HepG2 (cell line): ENCODE measurements around the gene TRIAP1. TPM values are rescaled to one million over a fixed set of nuclear protein-coding genes. Genes with fewer than 3 reads are reported as not detected.

Source experiments
- KDM5B ChIP-seq: sonication (generic); formaldehyde crosslinking; IDR thresholded peaks from 2 replicates; pipeline ENCODE4 v1.4.0; 2020; ENCODE audit warnings: missing genetic modification reagents, mild to moderate bottlenecking, borderline replicate concordance
- REXO4 ChIP-seq: sonication (generic); formaldehyde crosslinking; IDR thresholded peaks from 2 replicates; pipeline ENCODE4 v1.8.0; 2022; ENCODE audit warnings: missing genetic modification reagents, mild to moderate bottlenecking, borderline replicate concordance
- RFXAP ChIP-seq: sonication (generic); formaldehyde crosslinking; IDR thresholded peaks from 2 replicates; pipeline ENCODE4 v1.4.0; 2020; ENCODE audit warnings: missing genetic modification reagents, borderline replicate concordance
- THAP11 ChIP-seq: IDR thresholded peaks from 2 replicates; pipeline ENCODE4 v1.6.1; 2016; ENCODE audit warnings: missing biosample characterization, missing genetic modification reagents
- ZNF263 ChIP-seq: sonication (generic); formaldehyde crosslinking; IDR thresholded peaks from 2 replicates; pipeline ENCODE4 v1.4.0; 2020; ENCODE audit warnings: missing genetic modification reagents
- ZNF264 ChIP-seq: sonication (generic); formaldehyde crosslinking; IDR thresholded peaks from 2 replicates; pipeline ENCODE4 v1.4.0; 2020; ENCODE audit warnings: missing genetic modification reagents
- ZNF788 ChIP-seq: sonication (generic); formaldehyde crosslinking; IDR thresholded peaks from 2 replicates; pipeline ENCODE4 v1.5.0; 2020; ENCODE audit warnings: mild to moderate bottlenecking, missing genetic modification reagents, borderline replicate concordance
- polyA plus RNA-seq, 8 experiments: library from polyadenylated mRNA; depleted of rRNA in 3 of 8; stranded (reverse) in 7 of 8; unstranded in 1 of 8; fragments of >200 nt; fragmentation: Illumina TruSeq in 4 of 8; extraction: Trizol in 4 of 8; gene quantifications; 2 replicates each; pipeline versions ENCODE4 v1.2.1 to v1.2.3, GENCODE V29; 2011 to 2016; ENCODE audit warnings: low read depth in 4 of 8, missing spikeins in 1 of 8, mixed read lengths in 1 of 8; ENCODE audit not compliant: insufficient read depth in 1 of 8
- total RNA-seq, 5 experiments: library from RNA; depleted of rRNA; stranded (reverse); fragments of >200 nt; fragmentation: Illumina TruSeq; extraction: Trizol; gene quantifications; 2 replicates each; pipeline ENCODE4 v1.2.3, GENCODE V29; 2016; ENCODE audit warnings: low read depth in 1 of 5
- TF ChIP-seq, protein P1 (sequence below): sonication (generic); formaldehyde crosslinking; conservative IDR thresholded peaks from 2 replicates; pipeline ENCODE4 v1.4.0; 2020; ENCODE audit warnings: mild to moderate bottlenecking, missing genetic modification reagents, moderate library complexity
- TF ChIP-seq, protein P2 (sequence below): sonication (generic); formaldehyde crosslinking; IDR thresholded peaks from 2 replicates; pipeline ENCODE4 v1.8.1; 2023; ENCODE audit warnings: missing genetic modification reagents, inconsistent platforms, borderline replicate concordance
- TF ChIP-seq, protein P3 (sequence below), 2 experiments: fragments of 450-650 bp in 1 of 2; sonication (generic) in 1 of 2; formaldehyde crosslinking in 1 of 2; IDR thresholded peaks; 2 replicates each; pipeline versions ENCODE4 v1.6.1 to v1.8.0; 2016 to 2022; ENCODE audit warnings: antibody characterized with exemption in 1 of 2, mild to moderate bottlenecking in 1 of 2, missing genetic modification reagents in 1 of 2

TRIAP1 gene
- total and polyA plus RNA-seq, 2 of the 13 experiments (the other 11 are each of a cell fraction or from before 2014, with no cell fraction given), result 55.0 to 117 TPM

DNA sequence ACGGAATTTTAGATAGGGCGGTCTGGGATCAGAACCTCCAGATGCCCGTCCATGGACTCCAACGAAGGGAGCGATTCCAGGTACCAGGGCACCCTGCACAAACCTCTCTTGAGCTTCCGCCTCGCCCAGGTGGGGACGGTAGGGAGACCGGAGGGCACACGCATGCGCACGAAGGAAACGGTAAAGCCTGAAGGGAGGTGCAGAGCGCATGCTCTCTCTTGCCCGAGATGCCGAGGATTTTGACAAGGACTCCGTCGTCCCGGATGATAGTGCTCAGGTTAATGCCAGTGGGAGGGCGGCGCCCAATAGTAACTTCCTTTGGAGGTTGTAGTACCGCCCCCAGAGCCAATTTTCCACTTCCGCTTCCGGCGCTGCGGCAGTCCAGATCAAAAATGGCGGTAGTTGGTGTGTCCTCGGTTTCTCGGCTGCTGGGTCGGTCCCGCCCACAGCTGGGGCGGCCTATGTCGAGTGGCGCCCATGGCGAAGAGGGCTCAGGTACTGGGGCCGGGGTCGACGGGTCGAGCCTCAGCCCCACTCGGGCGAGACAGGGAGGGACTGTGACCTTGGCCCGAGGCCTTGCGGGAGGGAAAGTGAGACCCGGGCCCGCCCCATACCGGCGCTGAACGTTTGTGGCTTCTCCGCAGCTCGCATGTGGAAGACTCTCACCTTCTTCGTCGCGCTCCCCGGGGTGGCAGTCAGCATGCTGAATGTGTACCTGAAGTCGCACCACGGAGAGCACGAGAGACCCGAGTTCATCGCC lies 8.3 kb downstream of the TRIAP1 start, which contains the start of gene COX6A1 (continued):
- TF ChIP-seq, protein P1, sequence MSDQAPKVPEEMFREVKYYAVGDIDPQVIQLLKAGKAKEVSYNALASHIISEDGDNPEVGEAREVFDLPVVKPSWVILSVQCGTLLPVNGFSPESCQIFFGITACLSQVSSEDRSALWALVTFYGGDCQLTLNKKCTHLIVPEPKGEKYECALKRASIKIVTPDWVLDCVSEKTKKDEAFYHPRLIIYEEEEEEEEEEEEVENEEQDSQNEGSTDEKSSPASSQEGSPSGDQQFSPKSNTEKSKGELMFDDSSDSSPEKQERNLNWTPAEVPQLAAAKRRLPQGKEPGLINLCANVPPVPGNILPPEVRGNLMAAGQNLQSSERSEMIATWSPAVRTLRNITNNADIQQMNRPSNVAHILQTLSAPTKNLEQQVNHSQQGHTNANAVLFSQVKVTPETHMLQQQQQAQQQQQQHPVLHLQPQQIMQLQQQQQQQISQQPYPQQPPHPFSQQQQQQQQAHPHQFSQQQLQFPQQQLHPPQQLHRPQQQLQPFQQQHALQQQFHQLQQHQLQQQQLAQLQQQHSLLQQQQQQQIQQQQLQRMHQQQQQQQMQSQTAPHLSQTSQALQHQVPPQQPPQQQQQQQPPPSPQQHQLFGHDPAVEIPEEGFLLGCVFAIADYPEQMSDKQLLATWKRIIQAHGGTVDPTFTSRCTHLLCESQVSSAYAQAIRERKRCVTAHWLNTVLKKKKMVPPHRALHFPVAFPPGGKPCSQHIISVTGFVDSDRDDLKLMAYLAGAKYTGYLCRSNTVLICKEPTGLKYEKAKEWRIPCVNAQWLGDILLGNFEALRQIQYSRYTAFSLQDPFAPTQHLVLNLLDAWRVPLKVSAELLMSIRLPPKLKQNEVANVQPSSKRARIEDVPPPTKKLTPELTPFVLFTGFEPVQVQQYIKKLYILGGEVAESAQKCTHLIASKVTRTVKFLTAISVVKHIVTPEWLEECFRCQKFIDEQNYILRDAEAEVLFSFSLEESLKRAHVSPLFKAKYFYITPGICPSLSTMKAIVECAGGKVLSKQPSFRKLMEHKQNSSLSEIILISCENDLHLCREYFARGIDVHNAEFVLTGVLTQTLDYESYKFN (CRISPR knock-in tag), result peak; percentile 59
- TF ChIP-seq RFXAP (CRISPR knock-in tag) (peak; percentile 68; the same call in 1 of the 2 replicates), ZNF788 (peak; percentile 33; the same call in 1 of the 2 replicates), ZNF264 (CRISPR knock-in tag) (peak; percentile 47; the same call in 1 of the 2 replicates), THAP11 (CRISPR knock-in tag) (peak; percentile 91), REXO4 (CRISPR knock-in tag) (no peak), KDM5B (CRISPR knock-in tag) (peak; percentile 73), ZNF263 (peak; percentile 89)
- TF ChIP-seq, protein P2, sequence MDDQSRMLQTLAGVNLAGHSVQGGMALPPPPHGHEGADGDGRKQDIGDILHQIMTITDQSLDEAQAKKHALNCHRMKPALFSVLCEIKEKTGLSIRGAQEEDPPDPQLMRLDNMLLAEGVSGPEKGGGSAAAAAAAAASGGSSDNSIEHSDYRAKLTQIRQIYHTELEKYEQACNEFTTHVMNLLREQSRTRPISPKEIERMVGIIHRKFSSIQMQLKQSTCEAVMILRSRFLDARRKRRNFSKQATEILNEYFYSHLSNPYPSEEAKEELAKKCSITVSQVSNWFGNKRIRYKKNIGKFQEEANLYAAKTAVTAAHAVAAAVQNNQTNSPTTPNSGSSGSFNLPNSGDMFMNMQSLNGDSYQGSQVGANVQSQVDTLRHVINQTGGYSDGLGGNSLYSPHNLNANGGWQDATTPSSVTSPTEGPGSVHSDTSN (CRISPR knock-in tag), result no peak
- TF ChIP-seq, protein P3, sequence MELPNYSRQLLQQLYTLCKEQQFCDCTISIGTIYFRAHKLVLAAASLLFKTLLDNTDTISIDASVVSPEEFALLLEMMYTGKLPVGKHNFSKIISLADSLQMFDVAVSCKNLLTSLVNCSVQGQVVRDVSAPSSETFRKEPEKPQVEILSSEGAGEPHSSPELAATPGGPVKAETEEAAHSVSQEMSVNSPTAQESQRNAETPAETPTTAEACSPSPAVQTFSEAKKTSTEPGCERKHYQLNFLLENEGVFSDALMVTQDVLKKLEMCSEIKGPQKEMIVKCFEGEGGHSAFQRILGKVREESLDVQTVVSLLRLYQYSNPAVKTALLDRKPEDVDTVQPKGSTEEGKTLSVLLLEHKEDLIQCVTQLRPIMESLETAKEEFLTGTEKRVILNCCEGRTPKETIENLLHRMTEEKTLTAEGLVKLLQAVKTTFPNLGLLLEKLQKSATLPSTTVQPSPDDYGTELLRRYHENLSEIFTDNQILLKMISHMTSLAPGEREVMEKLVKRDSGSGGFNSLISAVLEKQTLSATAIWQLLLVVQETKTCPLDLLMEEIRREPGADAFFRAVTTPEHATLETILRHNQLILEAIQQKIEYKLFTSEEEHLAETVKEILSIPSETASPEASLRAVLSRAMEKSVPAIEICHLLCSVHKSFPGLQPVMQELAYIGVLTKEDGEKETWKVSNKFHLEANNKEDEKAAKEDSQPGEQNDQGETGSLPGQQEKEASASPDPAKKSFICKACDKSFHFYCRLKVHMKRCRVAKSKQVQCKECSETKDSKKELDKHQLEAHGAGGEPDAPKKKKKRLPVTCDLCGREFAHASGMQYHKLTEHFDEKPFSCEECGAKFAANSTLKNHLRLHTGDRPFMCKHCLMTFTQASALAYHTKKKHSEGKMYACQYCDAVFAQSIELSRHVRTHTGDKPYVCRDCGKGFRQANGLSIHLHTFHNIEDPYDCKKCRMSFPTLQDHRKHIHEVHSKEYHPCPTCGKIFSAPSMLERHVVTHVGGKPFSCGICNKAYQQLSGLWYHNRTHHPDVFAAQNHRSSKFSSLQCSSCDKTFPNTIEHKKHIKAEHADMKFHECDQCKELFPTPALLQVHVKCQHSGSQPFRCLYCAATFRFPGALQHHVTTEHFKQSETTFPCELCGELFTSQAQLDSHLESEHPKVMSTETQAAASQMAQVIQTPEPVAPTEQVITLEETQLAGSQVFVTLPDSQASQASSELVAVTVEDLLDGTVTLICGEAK (IDR thresholded peaks at IDR 0.05), result peak; percentile 71
- TF ChIP-seq, protein P3 (CRISPR knock-in tag; IDR thresholded peaks at IDR 0.05), result peak; percentile 69; the same call in 1 of the 2 replicates
